Testis (tissue), 2 donors: Measurements from ENCODE around the gene ADK.

Experiments used
- CTCF ChIP-seq, 3 experiments: fragments of 450-650 bp in 2 of 3; fragments of 200-600 bp in 1 of 3; sonication (generic) in 1 of 3; IDR thresholded peaks; one replicate each; pipeline ENCODE4 v1.5.1; 2016 to 2019; ENCODE audit warnings: antibody characterized with exemption in 3 of 3, mild to moderate bottlenecking in 2 of 3, moderate library complexity in 1 of 3
- POLR2A ChIP-seq: fragments of 450-650 bp; IDR thresholded peaks from one replicate; pipeline ENCODE4 v1.6.1; 2017; ENCODE audit warnings: antibody characterized with exemption, mild to moderate bottlenecking, moderate library complexity

- TF ChIP-seq CTCF (IDR thresholded peaks at IDR 0.05) (no peak), POLR2A (no peak)
Observed at GRCh38 chr10:74752371-74753040, 601.5 kb downstream of the ADK start.
